ENCODE data around the gene TRIM62. TPM values are rescaled to one million over a fixed set of nuclear protein-coding genes. Genes with fewer than 3 reads are reported as not detected.

Gene TRIM62
- total RNA-seq, 1 experiment from 2014 or later, result 9.9 TPM

GRCh38 chr1:33147275-33147996, 34.4 kb downstream of the TRIM62 start:
- H3K27me3 ChIP-seq (ENCODE audit: insufficient read depth, low read depth), result no peaks in the 10 kb centered on the region
- no peaks in the 10 kb centered on the region for H3K9me2 ChIP-seq (ENCODE audit: insufficient read depth)
- H3F3A ChIP-seq (ENCODE audit: insufficient read depth, low read depth), result peaks cover 23% of the 10 kb centered on the region
- no peak overlapping the region for H3K27ac ChIP-seq
- no peaks in the 10 kb centered on the region for H4K20me1 ChIP-seq (ENCODE audit: insufficient read depth)
- no peaks in the 10 kb centered on the region for H3K36me3 ChIP-seq (ENCODE audit: low read depth)
- H3K4me3 ChIP-seq, result no peak overlapping the region
- ChIA-PET CTCF (no interaction called here), POLR2A (ENCODE audit: unreplicated experiment) (no interaction called here)
- no TSS peak for BruUV-seq (replicated peaks)
- intact Hi-C loops (cut with micrococcal nuclease; ENCODE audit: unreplicated experiment), result no loop called here
- no peaks in the 10 kb centered on the region for H3K9me3 ChIP-seq (ENCODE audit: insufficient read depth, low read depth)
- no peak overlapping the region for H2AFZ ChIP-seq
- TF ChIP-seq CTCF (conservative IDR thresholded peaks at IDR 0.05) (no peak), EZH2 (IDR thresholded peaks at IDR 0.05; ENCODE audit: low read depth) (no peak)
- H3K4me2 ChIP-seq, result no peak overlapping the region
- peaks cover 39% of the 10 kb centered on the region for H3K4me1 ChIP-seq (replicated peaks; ENCODE audit: insufficient read depth)
- DNase-seq, result no peak
- H3K79me2 ChIP-seq (ENCODE audit: low read depth), result no peaks in the 10 kb centered on the region

- BruUV-seq (replicated peaks), result no TSS peak
Measured at GRCh38 chr1:33146003-33146402, 35.8 kb downstream of the TRIM62 start.

GRCh38 chr1:33143698-33144097, 38.1 kb downstream of the TRIM62 start:
- peaks cover 9% of the 10 kb centered on the region; the same call in 1 of the 2 replicates for H3K4me1 ChIP-seq (replicated peaks; ENCODE audit: insufficient read depth)
- DNase-seq, result no peak
- H2AFZ ChIP-seq, result no peak overlapping the region
- ChIA-PET POLR2A (ENCODE audit: unreplicated experiment) (no interaction called here), CTCF (no interaction called here)
- H3K36me3 ChIP-seq (ENCODE audit: low read depth), result no peaks in the 10 kb centered on the region
- H3K9me2 ChIP-seq (ENCODE audit: insufficient read depth), result no peaks in the 10 kb centered on the region
- no TSS peak for BruUV-seq (replicated peaks)
- H3K9me3 ChIP-seq (ENCODE audit: insufficient read depth, low read depth), result no peaks in the 10 kb centered on the region
- H4K20me1 ChIP-seq (ENCODE audit: insufficient read depth), result no peaks in the 10 kb centered on the region
- no peak overlapping the region for H3K4me3 ChIP-seq
- H3K27ac ChIP-seq, result no peak overlapping the region
- intact Hi-C loops (cut with micrococcal nuclease; ENCODE audit: unreplicated experiment), result no loop called here
- no peak overlapping the region for H3K4me2 ChIP-seq
- H3K27me3 ChIP-seq (ENCODE audit: insufficient read depth, low read depth), result no peaks in the 10 kb centered on the region
- TF ChIP-seq EZH2 (IDR thresholded peaks at IDR 0.05; ENCODE audit: low read depth) (no peak), CTCF (conservative IDR thresholded peaks at IDR 0.05) (no peak)
- peaks cover 9% of the 10 kb centered on the region; the same call in 1 of the 2 replicates for H3F3A ChIP-seq (ENCODE audit: insufficient read depth, low read depth)
- no peaks in the 10 kb centered on the region for H3K79me2 ChIP-seq (ENCODE audit: low read depth)

More at GRCh38 chr1:33146003-33146402, 35.8 kb downstream of the TRIM62 start:
- peaks cover 25% of the 10 kb centered on the region for H3K4me1 ChIP-seq (replicated peaks; ENCODE audit: insufficient read depth)
- no peak for TF ChIP-seq CTCF (conservative IDR thresholded peaks at IDR 0.05)
- no peak for TF ChIP-seq EZH2 (IDR thresholded peaks at IDR 0.05; ENCODE audit: low read depth)
- ChIA-PET CTCF (no interaction called here), POLR2A (ENCODE audit: unreplicated experiment) (no interaction called here)
- H3F3A ChIP-seq (ENCODE audit: insufficient read depth, low read depth), result peaks cover 23% of the 10 kb centered on the region
- no peaks in the 10 kb centered on the region for H4K20me1 ChIP-seq (ENCODE audit: insufficient read depth)
- H3K9me3 ChIP-seq (ENCODE audit: insufficient read depth, low read depth), result no peaks in the 10 kb centered on the region
- H3K9me2 ChIP-seq (ENCODE audit: insufficient read depth), result no peaks in the 10 kb centered on the region
- no peak overlapping the region for H3K4me2 ChIP-seq
- intact Hi-C loops (cut with micrococcal nuclease; ENCODE audit: unreplicated experiment), result no loop called here
- no peaks in the 10 kb centered on the region for H3K79me2 ChIP-seq (ENCODE audit: low read depth)
- H2AFZ ChIP-seq, result no peak overlapping the region
- no peak for DNase-seq
- H3K27me3 ChIP-seq (ENCODE audit: insufficient read depth, low read depth), result no peaks in the 10 kb centered on the region
- no peaks in the 10 kb centered on the region for H3K36me3 ChIP-seq (ENCODE audit: low read depth)
- no peak overlapping the region for H3K27ac ChIP-seq
- H3K4me3 ChIP-seq, result no peak overlapping the region

Data from PC-9 (cell line).